Heart right ventricle (tissue), 16 donors: ENCODE data around the gene FCHO2. TPM values are rescaled to one million over a fixed set of nuclear protein-coding genes. Genes with fewer than 3 reads are reported as not detected.
A peak's percentile ranks its signal among the peaks of the same experiment; 100 is the strongest.

Source experiments
- ATAC-seq, 8 donors: fragments of 200-7000 bp; cut with Tn5 transposase; one replicate each; pipeline ENCODE4 v1.9.1; 2020; ENCODE audit warnings: mild to moderate bottlenecking in 8 of 8, moderate library complexity in 8 of 8, moderate number of reproducible peaks in 1 of 8
- DNase-seq, 2 donors: peaks; one replicate each; pipeline ENCODE4 v3.0.0-alpha.2; 2020
- H3K27ac ChIP-seq, 10 donors: fragments of 200-600 bp; sonication (generic) in 2 of 10; one replicate each; pipeline versions ENCODE4 v1.5.0 to v1.8.0; 2020 to 2022; ENCODE audit warnings: mild to moderate bottlenecking in 3 of 10
- H3K27me3 ChIP-seq, 7 donors: fragments of 200-600 bp; one replicate each; pipeline ENCODE4 v1.8.0; 2021 to 2022; ENCODE audit warnings: mild to moderate bottlenecking in 2 of 7
- H3K36me3 ChIP-seq, 9 donors: fragments of 200-600 bp; sonication (generic) in 1 of 9; one replicate each; pipeline versions ENCODE4 v1.5.0 to v1.8.0; 2020 to 2022; ENCODE audit warnings: mild to moderate bottlenecking in 2 of 9
- H3K4me1 ChIP-seq, 9 donors: fragments of 200-600 bp; sonication (generic) in 1 of 9; one replicate each; pipeline versions ENCODE4 v1.5.0 to v1.8.0; 2020 to 2022; ENCODE audit warnings: mild to moderate bottlenecking in 4 of 9
- H3K4me3 ChIP-seq, 10 donors: fragments of 200-600 bp; sonication (generic) in 2 of 10; one replicate each; pipeline versions ENCODE4 v1.5.0 to v1.8.0; 2020 to 2022; ENCODE audit warnings: mild to moderate bottlenecking in 7 of 10, moderate library complexity in 2 of 10
- H3K9me3 ChIP-seq, 11 donors: fragments of 200-600 bp in 10 of 11; sonication (generic) in 2 of 11; one replicate each; pipeline versions ENCODE4 v1.5.0 to v1.8.0; 2013 to 2022; ENCODE audit warnings: mild to moderate bottlenecking in 2 of 11, control low read depth in 1 of 11, moderate library complexity in 1 of 11
- WGBS, 2 donors: extraction: QIAGEN DNeasy Blood & Tissue Kit; methylation state at CpG; one replicate each; pipeline ENCODE4 v1.1.7; 2013; ENCODE audit warnings: inconsistent platforms in 1 of 2; 5-methylcytosine and 5-hydroxymethylcytosine counted together
- intact Hi-C, 10 donors: fragments of 100-400 bp; cut with DNase I; formaldehyde crosslinking; loops; one replicate each; pipeline versions ENCODE4 v1.11.1 to v1.14.2; 2022
- polyA plus RNA-seq, 2 donors: library from polyadenylated mRNA; stranded (reverse); fragments of 200-250 nt; gene quantifications; one replicate each; pipeline ENCODE4 v1.2.3, GENCODE V29; 2013
- total RNA-seq, 10 donors: library from RNA; stranded (reverse); fragmentation: NEBNext Ultra II Directional in 3 of 10; extraction: Animal tissue kit (Norgen Biotek cat#: 25700) in 3 of 10; gene quantifications; one replicate each; pipeline versions ENCODE4 v1.2.1 to v1.2.4, GENCODE V29; 2021 to 2023
- TF ChIP-seq, protein P1 (sequence below), 9 donors: fragments of 200-600 bp; sonication (generic) in 2 of 9; IDR thresholded peaks; one replicate each; pipeline versions ENCODE4 v1.5.0 to v1.8.0; 2021 to 2022; ENCODE audit warnings: antibody characterized with exemption in 9 of 9, mild to moderate bottlenecking in 5 of 9, moderate library complexity in 1 of 9
- donor health status: Arrhythmogenic right ventricular cardiomyopathy.
- donor health status: ischemic (EF 13 %, LVEDD 7.1; RV severe dilation, severe dysfunction).
- donor health status: healthy with polysubstance abuse.
- donor health status: DM: no; HTN: yes; CAD: no.
- donor health status: DM: no; HTN: no; CAD: no.
- donor health status: ischemic (EF 25% LVEDD 6.9; RV normal size, moderate dysfunction).
- donor health status: ischemic (EF 25% LVEDD 5.7; RV mildly dilated, moderate dysfunction).
- donor health status: healthy.
- donor health status: DM: yes; HTN: yes; CAD: no.
- donor health status: Ischemic cardiomyopathy.
- donor health status: ischemic (EF 35%, LVEDD 5.7; RV mildly dilated, moderate dysfunction).
- donor health status: nonischemic (EF 11% LVEDD 7.7; RV severe dilation, severe dysfunction).
- donor health status: DM: yes; HTN: yes; CAD: no.
- donor health status: PGD.
- donor health status: ischemic (EF 29% LVEDD 5.4; RV normal size, mild dysfunction).
- donor health status: nonischemic (EF 23%, LVEDD 6.1; RV moderate dilation, normal function).

FCHO2 gene
- total and polyA plus RNA-seq, 12 donors = 4.1 to 26.6 (median 20.2) TPM

DNA sequence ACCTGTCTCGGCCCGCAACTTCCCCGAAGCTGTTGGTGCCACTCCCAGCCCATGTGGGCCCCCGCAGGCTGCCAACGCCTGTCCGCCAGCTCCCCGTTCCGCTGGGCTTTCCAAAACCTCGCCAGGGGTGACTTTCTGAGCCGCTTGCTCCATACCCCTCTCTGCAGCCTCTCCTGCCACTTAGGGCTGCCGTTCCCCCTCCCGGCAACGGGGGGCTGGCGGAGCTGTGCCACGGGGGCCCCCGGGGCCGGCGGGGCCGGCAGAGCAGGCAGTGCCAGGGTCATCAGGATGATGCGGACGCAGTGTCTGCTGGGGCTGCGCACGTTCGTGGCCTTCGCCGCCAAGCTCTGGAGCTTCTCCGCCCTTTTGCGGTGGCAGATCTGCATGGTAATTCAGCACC lies 40.8 kb downstream of the FCHO2 start:
- Histone ChIP-seq H3K4me1 (no peaks in the 10 kb centered on the region), H3K4me3 (no peak overlapping the region), H3K27me3 (no peaks in the 10 kb centered on the region), H3K9me3 (peaks cover 0 to 8% (median 0%) of the 10 kb centered on the region in 11 donors), H3K36me3 (peaks cover 0 to 70% (median 7%) of the 10 kb centered on the region in 9 donors), H3K27ac (no peak overlapping the region)
- peak in 1 of 8 donors; percentile 34 for ATAC-seq
- TF ChIP-seq, protein P1, sequence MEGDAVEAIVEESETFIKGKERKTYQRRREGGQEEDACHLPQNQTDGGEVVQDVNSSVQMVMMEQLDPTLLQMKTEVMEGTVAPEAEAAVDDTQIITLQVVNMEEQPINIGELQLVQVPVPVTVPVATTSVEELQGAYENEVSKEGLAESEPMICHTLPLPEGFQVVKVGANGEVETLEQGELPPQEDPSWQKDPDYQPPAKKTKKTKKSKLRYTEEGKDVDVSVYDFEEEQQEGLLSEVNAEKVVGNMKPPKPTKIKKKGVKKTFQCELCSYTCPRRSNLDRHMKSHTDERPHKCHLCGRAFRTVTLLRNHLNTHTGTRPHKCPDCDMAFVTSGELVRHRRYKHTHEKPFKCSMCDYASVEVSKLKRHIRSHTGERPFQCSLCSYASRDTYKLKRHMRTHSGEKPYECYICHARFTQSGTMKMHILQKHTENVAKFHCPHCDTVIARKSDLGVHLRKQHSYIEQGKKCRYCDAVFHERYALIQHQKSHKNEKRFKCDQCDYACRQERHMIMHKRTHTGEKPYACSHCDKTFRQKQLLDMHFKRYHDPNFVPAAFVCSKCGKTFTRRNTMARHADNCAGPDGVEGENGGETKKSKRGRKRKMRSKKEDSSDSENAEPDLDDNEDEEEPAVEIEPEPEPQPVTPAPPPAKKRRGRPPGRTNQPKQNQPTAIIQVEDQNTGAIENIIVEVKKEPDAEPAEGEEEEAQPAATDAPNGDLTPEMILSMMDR (IDR thresholded peaks at IDR 0.05) = no peak
- intact Hi-C loops = no loop called here
- DNase-seq = no peak
- 95 to 99% methylated on average over 28 of the region's 28 CpGs for WGBS, 2 donors

DNA sequence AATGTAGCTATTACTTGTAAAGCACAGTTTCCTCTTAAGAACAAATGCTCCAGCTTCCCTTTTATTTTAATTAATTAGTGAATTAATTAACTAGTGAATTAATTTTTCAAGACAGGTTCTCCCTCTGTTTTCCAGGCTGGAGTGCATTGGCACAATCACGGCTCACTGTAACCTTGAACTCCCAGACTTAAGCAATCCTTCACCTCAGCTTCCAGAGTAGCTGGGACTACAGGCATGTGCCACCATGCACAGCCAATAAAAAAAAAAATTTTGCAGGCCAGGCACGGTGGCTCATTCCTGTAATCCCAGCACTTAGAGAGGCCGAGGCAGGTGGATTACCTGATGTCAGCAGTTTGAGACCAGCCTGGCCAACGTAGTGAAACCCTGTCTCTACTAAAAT lies 44.1 kb downstream of the FCHO2 start:
- Histone ChIP-seq H3K27ac (no peak overlapping the region), H3K4me3 (no peak overlapping the region), H3K4me1 (no peaks in the 10 kb centered on the region), H3K9me3 (no peaks in the 10 kb centered on the region), H3K36me3 (peaks cover 0 to 40% (median 7%) of the 10 kb centered on the region in 9 donors), H3K27me3 (no peaks in the 10 kb centered on the region)
- TF ChIP-seq, protein P1 (IDR thresholded peaks at IDR 0.05) = no peak
- DNase-seq = no peak
- intact Hi-C loops = no loop called here
- WGBS, 2 donors = 96 to 97% methylated on average over 4 of the region's 4 CpGs
- ATAC-seq = no peak

DNA sequence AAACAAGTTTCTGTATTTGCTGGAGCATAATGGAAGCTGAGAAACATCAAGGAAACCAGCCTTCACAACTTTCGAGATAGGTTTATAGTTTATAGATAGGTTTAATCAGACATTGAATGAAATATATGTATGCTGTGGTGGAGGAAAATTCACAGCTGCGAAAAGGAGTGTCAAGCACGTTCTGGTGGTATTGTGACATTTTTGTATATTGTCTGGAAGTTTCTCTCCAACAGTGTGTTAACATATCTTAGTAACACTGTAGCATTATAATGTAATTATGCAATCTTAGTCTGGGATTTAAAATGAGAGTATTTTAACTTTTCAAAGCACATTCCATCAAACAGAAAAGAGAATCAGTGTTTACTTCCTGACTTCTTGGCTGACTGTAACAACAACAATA lies 50.0 kb downstream of the FCHO2 start:
- H3K4me1 ChIP-seq = no peaks in the 10 kb centered on the region
- DNase-seq = no peak
- no peak overlapping the region for H3K27ac ChIP-seq
- H3K9me3 ChIP-seq = no peaks in the 10 kb centered on the region
- H3K27me3 ChIP-seq = no peaks in the 10 kb centered on the region
- H3K36me3 ChIP-seq = peaks cover 0 to 51% (median 0%) of the 10 kb centered on the region in 9 donors
- ATAC-seq = no peak
- WGBS, 2 donors = 88 to 91% methylated on average over 3 of the region's 3 CpGs
- intact Hi-C loops = no loop called here
- TF ChIP-seq, protein P1 (IDR thresholded peaks at IDR 0.05) = no peak
- H3K4me3 ChIP-seq = no peak overlapping the region

DNA sequence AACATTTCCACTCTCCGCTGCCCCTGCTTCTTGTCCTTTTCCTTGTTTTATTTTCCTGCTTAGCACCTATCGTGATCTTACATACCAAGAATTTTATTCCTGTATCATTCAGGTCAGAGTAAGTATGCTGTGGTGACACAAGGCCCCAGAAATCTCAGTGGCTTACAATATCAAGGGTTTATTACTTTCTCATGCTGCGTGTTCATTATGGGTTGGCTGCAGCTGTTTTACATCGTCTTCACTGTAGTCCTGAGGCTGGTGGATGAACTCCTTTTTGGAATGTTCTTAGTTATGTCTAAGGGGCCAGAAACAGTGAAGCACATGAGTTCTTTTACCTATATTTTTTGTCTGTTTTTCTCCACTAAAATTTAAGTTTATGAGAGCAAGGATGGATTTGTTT lies 51.2 kb downstream of the FCHO2 start:
- peaks cover 0 to 57% (median 0%) of the 10 kb centered on the region in 9 donors for H3K36me3 ChIP-seq
- intact Hi-C loops = loop anchor here in 1 of 10 donors (1.0 kb wide), 1 partner anchor 22 kb away; no protein-coding TSS in a partner anchor

More for the DNA sequence above, 51.2 kb downstream of the FCHO2 start:
- DNase-seq (no peak), ATAC-seq (no peak)
- TF ChIP-seq, protein P1 (IDR thresholded peaks at IDR 0.05) = no peak
- Histone ChIP-seq H3K9me3 (no peaks in the 10 kb centered on the region), H3K27me3 (no peaks in the 10 kb centered on the region), H3K4me3 (no peak overlapping the region), H3K4me1 (no peaks in the 10 kb centered on the region), H3K27ac (no peak overlapping the region)
- 96 to 99% methylated on average over 4 of the region's 4 CpGs for WGBS, 2 donors
